HepG2 (cell line): Measurements from ENCODE around the gene DNMT3A. TPM values are rescaled to one million over a fixed set of nuclear protein-coding genes. Genes with fewer than 3 reads are reported as not detected.

ENCODE experiments used
- ATAC-seq: fragments of 200-7000 bp; cut with Tn5 transposase; 3 replicates; pipeline ENCODE4 v1.9.1; 2020; ENCODE audit warnings: mild to moderate bottlenecking, moderate library complexity
- BruUV-seq: library from RNA; stranded (reverse); fragments of 400-500 nt; replicated peaks from 2 replicates; lab custom pipeline; 2021; lab: Mats Ljungman, UMichigan
- CTCF ChIA-PET: fragments of 300-600 bp; formaldehyde crosslinking; extraction: SDS; loops from one replicate; lab custom pipeline; 2021; ENCODE audit warnings: low total read pairs, inconsistent platforms, low intra/inter-chr PET ratio; lab: Yijun Ruan, JAX
- POLR2A ChIA-PET: fragments of 350-600 bp; sonication (Branson Sonifier 250); formaldehyde crosslinking; loops from one replicate; lab custom pipeline; 2020; ENCODE audit warnings: antibody characterized with exemption, inconsistent platforms; lab: Yijun Ruan, JAX
- DNase-seq: peaks from one replicate; pipeline ENCODE4 v3.0.0-alpha.2; 2015; ENCODE audit warnings: low spot score
- FAIRE-seq: peaks from 3 replicates; lab custom pipeline; 2011; peaks lifted over from hg19 to GRCh38; lab: Jason Lieb, UNC
- H2AFZ ChIP-seq: one replicate; pipeline ENCODE4 v1.6.1; 2011; ENCODE audit warnings: low read length, inconsistent platforms
- H3K27ac ChIP-seq: fragments of 300-600 bp; 3 replicates; pipeline ENCODE4 v1.8.0; 2011; ENCODE audit warnings: mixed run types, mild to moderate bottlenecking, mixed read lengths, low read length, inconsistent platforms; ENCODE audit not compliant: insufficient read depth; ENCODE audit errors: extremely low read length
- H3K27me3 ChIP-seq, 2 experiments: fragments of 200-600 bp in 1 of 2; 2 replicates in 1 of 2; 3 replicates in 1 of 2; pipeline versions ENCODE4 v1.6.0 to v1.8.0; 2011; ENCODE audit warnings: low read length in 2 of 2, mild to moderate bottlenecking in 2 of 2, moderate library complexity in 2 of 2, inconsistent platforms in 1 of 2; ENCODE audit not compliant: insufficient read depth in 2 of 2, control insufficient read depth in 1 of 2
- H3K36me3 ChIP-seq, 2 experiments: fragments of 200-600 bp in 1 of 2; replicated peaks in 1 of 2; 2 replicates in 1 of 2; 3 replicates in 1 of 2; pipeline versions ENCODE4 v1.5.1 to v1.8.0; 2011; ENCODE audit warnings: low read length in 2 of 2, inconsistent platforms in 1 of 2; ENCODE audit not compliant: insufficient read depth in 2 of 2, control insufficient read depth in 1 of 2
- H3K4me1 ChIP-seq: 2 replicates; pipeline ENCODE4 v1.5.1; 2012; ENCODE audit warnings: low read length, inconsistent platforms; ENCODE audit not compliant: insufficient read depth
- H3K4me2 ChIP-seq: 2 replicates; pipeline ENCODE4 v1.6.0; 2011; ENCODE audit warnings: low read depth, low read length, inconsistent platforms
- H3K4me3 ChIP-seq, 3 experiments: fragments of 200-600 bp in 1 of 3; sonication (generic), shearing (Covaris generic) in 1 of 3; replicated peaks in 1 of 3; 2 replicates each; pipeline ENCODE4 v1.5.1; 2011 to 2016; ENCODE audit warnings: low read length in 3 of 3, inconsistent platforms in 2 of 3, low read depth in 2 of 3, mild to moderate bottlenecking in 2 of 3, control low read depth in 1 of 3, mixed read lengths in 1 of 3; ENCODE audit not compliant: insufficient read depth in 1 of 3
- H3K79me2 ChIP-seq: one replicate; pipeline ENCODE4 v1.6.1; 2011; ENCODE audit warnings: low read length, inconsistent platforms; ENCODE audit not compliant: insufficient read depth
- H3K9ac ChIP-seq: 2 replicates; pipeline ENCODE4 v1.6.0; 2011; ENCODE audit warnings: mild to moderate bottlenecking, low read depth, low read length, inconsistent platforms; ENCODE audit not compliant: insufficient read depth
- H3K9me3 ChIP-seq: 2 replicates; pipeline ENCODE4 v1.5.1; 2012; ENCODE audit warnings: mild to moderate bottlenecking, low read length
- H4K20me1 ChIP-seq: 2 replicates; pipeline ENCODE4 v1.6.0; 2011; ENCODE audit warnings: inconsistent platforms, mild to moderate bottlenecking, low read length, moderate library complexity; ENCODE audit not compliant: insufficient read depth
- AHDC1 ChIP-seq: sonication (generic); formaldehyde crosslinking; IDR thresholded peaks from 2 replicates; pipeline ENCODE4 v1.5.1; 2020; ENCODE audit warnings: mild to moderate bottlenecking, missing genetic modification reagents, borderline replicate concordance
- BRD4 ChIP-seq: sonication (generic); formaldehyde crosslinking; IDR thresholded peaks from 2 replicates; pipeline ENCODE4 v1.4.0; 2020; ENCODE audit warnings: missing genetic modification reagents
- CBFB ChIP-seq: sonication (generic); formaldehyde crosslinking; IDR thresholded peaks from 2 replicates; pipeline ENCODE4 v1.4.0; 2020; ENCODE audit warnings: missing genetic modification reagents
- CSRNP2 ChIP-seq: sonication (generic); formaldehyde crosslinking; conservative IDR thresholded peaks from 2 replicates; pipeline ENCODE4 v1.8.0; 2022; ENCODE audit warnings: low read depth, missing genetic modification reagents
- E2F1 ChIP-seq: sonication (generic); formaldehyde crosslinking; IDR thresholded peaks from 2 replicates; pipeline ENCODE4 v1.5.0; 2020; ENCODE audit warnings: missing genetic modification reagents
- E2F5 ChIP-seq: sonication (generic); formaldehyde crosslinking; conservative IDR thresholded peaks from 2 replicates; pipeline ENCODE4 v1.4.0; 2020; ENCODE audit warnings: missing genetic modification reagents
- HMG20A ChIP-seq: IDR thresholded peaks from 2 replicates; pipeline ENCODE4 v1.6.1; 2016; ENCODE audit warnings: borderline replicate concordance
- JARID2 ChIP-seq: sonication (generic); formaldehyde crosslinking; IDR thresholded peaks from 2 replicates; pipeline ENCODE4 v1.8.1; 2023; ENCODE audit warnings: missing genetic modification reagents, inconsistent platforms; ENCODE audit not compliant: insufficient replicate concordance
- KDM3A ChIP-seq: IDR thresholded peaks from 2 replicates; pipeline ENCODE4 v1.6.1; 2018; ENCODE audit warnings: low read depth, missing compliant biosample characterization
- MIXL1 ChIP-seq: IDR thresholded peaks from 2 replicates; pipeline ENCODE4 v1.6.1; 2016
- MTF2 ChIP-seq: sonication (generic); formaldehyde crosslinking; IDR thresholded peaks from 2 replicates; pipeline ENCODE4 v1.5.0; 2020; ENCODE audit warnings: missing genetic modification reagents, borderline replicate concordance
- NFYC ChIP-seq: IDR thresholded peaks from 2 replicates; pipeline ENCODE4 v1.6.1; 2016; ENCODE audit warnings: missing genetic modification reagents, missing compliant biosample characterization
- TAF15 ChIP-seq: fragments of 200-400 bp; formaldehyde crosslinking; IDR thresholded peaks from one replicate; pipeline ENCODE4 v1.6.1; 2018; ENCODE audit warnings: mild to moderate bottlenecking, low read depth, low read length; ENCODE audit not compliant: poor library complexity, severe bottlenecking
- YEATS4 ChIP-seq: sonication (generic); formaldehyde crosslinking; IDR thresholded peaks from 2 replicates; pipeline ENCODE4 v1.4.0; 2020; ENCODE audit warnings: missing genetic modification reagents, borderline replicate concordance
- ZBTB7B ChIP-seq: sonication (generic); formaldehyde crosslinking; IDR thresholded peaks from 2 replicates; pipeline ENCODE4 v1.4.0; 2020; ENCODE audit warnings: missing genetic modification reagents
- ZNF3 ChIP-seq: IDR thresholded peaks from 2 replicates; pipeline ENCODE4 v1.7.0; 2017; ENCODE audit warnings: inconsistent platforms
- ZNF333 ChIP-seq: sonication (generic); formaldehyde crosslinking; IDR thresholded peaks from 2 replicates; pipeline ENCODE4 v1.4.0; 2020; ENCODE audit warnings: mild to moderate bottlenecking, missing genetic modification reagents, borderline replicate concordance
- ZNF563 ChIP-seq: sonication (generic); formaldehyde crosslinking; IDR thresholded peaks from 2 replicates; pipeline ENCODE4 v1.8.0; 2022; ENCODE audit warnings: mild to moderate bottlenecking, moderate library complexity, missing genetic modification reagents
- WGBS: methylation state at CpG from one replicate; pipeline ENCODE4 v1.1.6; 2017; ENCODE audit warnings: low lambda C conversion rate; 5-methylcytosine and 5-hydroxymethylcytosine counted together
- in situ Hi-C: cut with HindIII; loops from 2 replicates; pipeline ENCODE4 v1.10.0; 2017; ENCODE audit warnings: low pct_unique_long_range_greater_than_20kb; ENCODE audit not compliant: extremely low pct_ligation_motif_present
- intact Hi-C: fragments of 100-400 bp; cut with micrococcal nuclease; formaldehyde crosslinking; loops from one replicate; pipeline ENCODE4 v1.10.0; 2022; ENCODE audit not compliant: unreplicated experiment
- polyA plus RNA-seq, 8 experiments: library from polyadenylated mRNA; depleted of rRNA in 3 of 8; stranded (reverse) in 7 of 8; unstranded in 1 of 8; fragments of >200 nt; fragmentation: Illumina TruSeq in 4 of 8; extraction: Trizol in 4 of 8; gene quantifications; 2 replicates each; pipeline versions ENCODE4 v1.2.1 to v1.2.3, GENCODE V29; 2011 to 2016; ENCODE audit warnings: low read depth in 4 of 8, missing spikeins in 1 of 8, mixed read lengths in 1 of 8; ENCODE audit not compliant: insufficient read depth in 1 of 8
- total RNA-seq, 5 experiments: library from RNA; depleted of rRNA; stranded (reverse); fragments of >200 nt; fragmentation: Illumina TruSeq; extraction: Trizol; gene quantifications; 2 replicates each; pipeline ENCODE4 v1.2.3, GENCODE V29; 2016; ENCODE audit warnings: low read depth in 1 of 5

Gene DNMT3A
- total and polyA plus RNA-seq, 2 of the 13 experiments (the other 11 are each of a cell fraction or from before 2014, with no cell fraction given) = 14.7 to 29.1 TPM

GRCh38 chr2:25379535-25379934, 37.8 kb upstream of the DNMT3A start:
- no peak overlapping the region for H3K27ac ChIP-seq

More at GRCh38 chr2:25379535-25379934, 37.8 kb upstream of the DNMT3A start:
- no peaks in the 10 kb centered on the region for H3K9me3 ChIP-seq
- no peak for TF ChIP-seq YEATS4
- TF ChIP-seq ZNF563 = no peak
- TF ChIP-seq ZNF333 (CRISPR knock-in tag) = no peak
- no peak for TF ChIP-seq JARID2 (CRISPR knock-in tag)
- no peak for TF ChIP-seq HMG20A (CRISPR knock-in tag)
- no peak for TF ChIP-seq MTF2 (CRISPR knock-in tag)
- no peak for TF ChIP-seq CSRNP2 (CRISPR knock-in tag)
- TF ChIP-seq NFYC (CRISPR knock-in tag) = no peak
- TF ChIP-seq MIXL1 (CRISPR knock-in tag) = no peak
- TF ChIP-seq ZBTB7B (CRISPR knock-in tag) = no peak
- no peak for TF ChIP-seq AHDC1 (CRISPR knock-in tag)
- TF ChIP-seq BRD4 (CRISPR knock-in tag) = no peak
- no peak for TF ChIP-seq CBFB (CRISPR knock-in tag)
- TF ChIP-seq E2F5 (CRISPR knock-in tag) = no peak
- no peak for TF ChIP-seq TAF15
- TF ChIP-seq E2F1 (CRISPR knock-in tag) = no peak
- no peak for TF ChIP-seq KDM3A
- no peak for TF ChIP-seq ZNF3
- no peak overlapping the region for H3K9ac ChIP-seq
- H3K4me2 ChIP-seq = no peak overlapping the region
- BruUV-seq = no TSS peak
- no peak for FAIRE-seq
- CTCF ChIA-PET = no interaction called here
- 63% methylated on average over 5 of the region's 6 CpGs for WGBS
- no peak overlapping the region for H3K4me3 ChIP-seq
- intact Hi-C loops = no loop called here
- no peak for ATAC-seq
- in situ Hi-C loops = no loop called here
- H3K36me3 ChIP-seq = no peaks in the 10 kb centered on the region
- POLR2A ChIA-PET = no interaction called here
- peaks cover 0 to 7% of the 10 kb centered on the region in 2 experiments; a peak in 1 of 5 replicates for H3K27me3 ChIP-seq
- no peaks in the 10 kb centered on the region for H4K20me1 ChIP-seq
- peaks cover 18% of the 10 kb centered on the region for H3K4me1 ChIP-seq
- no peak overlapping the region for H2AFZ ChIP-seq
- H3K79me2 ChIP-seq = no peaks in the 10 kb centered on the region
- no peak for DNase-seq
